HEK293T (cell line): ENCODE data around the gene FBXO10.

Source experiments
- ARNT ChIP-seq: fragments of 450-650 bp; IDR thresholded peaks from 2 replicates; pipeline ENCODE4 v1.6.1; 2017; ENCODE audit warnings: mild to moderate bottlenecking
- BHLHE40 ChIP-seq: fragments of 450-650 bp; IDR thresholded peaks from 2 replicates; pipeline ENCODE4 v1.6.1; 2016; ENCODE audit warnings: mild to moderate bottlenecking, moderate library complexity, borderline replicate concordance
- FOXK2 ChIP-seq: fragments of 450-650 bp; IDR thresholded peaks from 2 replicates; pipeline ENCODE4 v1.6.1; 2016; ENCODE audit warnings: mild to moderate bottlenecking
- FOXM1 ChIP-seq: fragments of 450-650 bp; IDR thresholded peaks from 2 replicates; pipeline ENCODE4 v1.6.1; 2017; ENCODE audit warnings: mild to moderate bottlenecking, borderline replicate concordance
- HDGF ChIP-seq: fragments of 450-650 bp; IDR thresholded peaks from 2 replicates; pipeline ENCODE4 v1.6.1; 2017; ENCODE audit warnings: antibody characterized with exemption, borderline replicate concordance
- NFRKB ChIP-seq: fragments of 450-650 bp; IDR thresholded peaks from 2 replicates; pipeline ENCODE4 v1.6.1; 2016; ENCODE audit warnings: mild to moderate bottlenecking, moderate library complexity

GRCh38 chr9:37486616-37487548, 89.3 kb downstream of the FBXO10 start:
- no peak for TF ChIP-seq HDGF
- TF ChIP-seq FOXM1: no peak
- TF ChIP-seq BHLHE40: no peak
- TF ChIP-seq FOXK2: no peak
- no peak for TF ChIP-seq ARNT
- no peak for TF ChIP-seq NFRKB
